IMR-90 (cell line): ENCODE results near the gene SPARC. TPM values are rescaled to one million over a fixed set of nuclear protein-coding genes. Genes with fewer than 3 reads are reported as not detected.

Experiments used
- ATAC-seq: fragments of 200-7000 bp; cut with Tn5 transposase; 2 replicates; pipeline ENCODE4 v1.9.1; 2020; ENCODE audit warnings: low read depth, mild to moderate bottlenecking, moderate library complexity
- BruUV-seq: library from RNA; stranded (reverse); fragments of 400-500 nt; replicated peaks from 2 replicates; lab custom pipeline; 2021; lab: Mats Ljungman, UMichigan
- CTCF ChIA-PET: fragments of 300-600 bp; formaldehyde crosslinking; extraction: SDS; loops from one replicate; lab custom pipeline; 2021; ENCODE audit warnings: antibody characterized with exemption; lab: Yijun Ruan, JAX
- POLR2A ChIA-PET: fragments of 300-600 bp; sonication (Branson Sonifier 250); formaldehyde crosslinking; loops from one replicate; lab custom pipeline; 2022; ENCODE audit warnings: antibody characterized with exemption; ENCODE audit not compliant: unreplicated experiment; lab: Charles Lee
- DNase-seq: peaks from one replicate; pipeline ENCODE4 v3.0.0; 2013
- H2AFZ ChIP-seq: replicated peaks from 2 replicates; pipeline ENCODE3; 2013; ENCODE audit warnings: low read length, mild to moderate bottlenecking; ENCODE audit not compliant: poor library complexity
- H2AK5ac ChIP-seq: 2 replicates; pipeline ENCODE4 v1.6.1; 2013; ENCODE audit warnings: low read depth, low read length, inconsistent platforms
- H2AK9ac ChIP-seq: replicated peaks from 2 replicates; pipeline ENCODE3; 2013; ENCODE audit warnings: mild to moderate bottlenecking, low read depth, low read length, moderate library complexity; ENCODE audit not compliant: poor library complexity
- H2BK120ac ChIP-seq: 2 replicates; pipeline ENCODE4 v1.6.1; 2013; ENCODE audit warnings: low read depth, low read length, inconsistent platforms
- H2BK15ac ChIP-seq: 3 replicates; pipeline ENCODE4 v1.6.1; 2013; ENCODE audit warnings: low read depth, low read length, inconsistent platforms
- H2BK20ac ChIP-seq: 2 replicates; pipeline ENCODE4 v1.6.1; 2013; ENCODE audit warnings: low read depth, mild to moderate bottlenecking, inconsistent platforms, low read length, moderate library complexity
- H2BK5ac ChIP-seq: 2 replicates; pipeline ENCODE4 v1.6.1; 2013; ENCODE audit warnings: mild to moderate bottlenecking, low read depth, low read length, inconsistent platforms; ENCODE audit not compliant: poor library complexity, severe bottlenecking
- H3K14ac ChIP-seq: replicated peaks from 2 replicates; pipeline ENCODE4 v1.6.1; 2013; ENCODE audit warnings: low read depth, low read length, inconsistent platforms
- H3K18ac ChIP-seq: 2 replicates; pipeline ENCODE4 v1.6.1; 2013; ENCODE audit warnings: low read depth, low read length, control low read depth
- H3K23ac ChIP-seq: 2 replicates; pipeline ENCODE4 v1.6.1; 2013; ENCODE audit warnings: low read depth, low read length, inconsistent platforms
- H3K27ac ChIP-seq: 2 replicates; pipeline ENCODE4 v1.5.1; 2013; ENCODE audit warnings: mild to moderate bottlenecking, control low read depth, low read length; ENCODE audit not compliant: insufficient read depth
- H3K27me3 ChIP-seq: 2 replicates; pipeline ENCODE4 v1.6.1; 2013; ENCODE audit warnings: low read length; ENCODE audit not compliant: control insufficient read depth, insufficient read depth
- H3K36me3 ChIP-seq: 2 replicates; pipeline ENCODE4 v1.6.1; 2013; ENCODE audit warnings: low read length, mixed read lengths; ENCODE audit not compliant: control insufficient read depth, insufficient read depth
- H3K4ac ChIP-seq: 2 replicates; pipeline ENCODE4 v1.6.1; 2013; ENCODE audit warnings: low read depth, low read length, inconsistent platforms
- H3K4me1 ChIP-seq: 2 replicates; pipeline ENCODE4 v1.6.1; 2013; ENCODE audit warnings: low read length, mixed read lengths; ENCODE audit not compliant: control insufficient read depth, insufficient read depth
- H3K4me2 ChIP-seq: 2 replicates; pipeline ENCODE4 v1.6.1; 2013; ENCODE audit warnings: low read depth, mild to moderate bottlenecking, control low read depth, low read length, moderate library complexity
- H3K4me3 ChIP-seq: 2 replicates; pipeline ENCODE4 v1.5.1; 2013; ENCODE audit warnings: low read depth, mild to moderate bottlenecking, control low read depth, low read length, moderate library complexity; ENCODE audit not compliant: insufficient read depth
- H3K56ac ChIP-seq: 2 replicates; pipeline ENCODE4 v1.6.1; 2013; ENCODE audit warnings: low read length, inconsistent platforms; ENCODE audit not compliant: insufficient read depth; ENCODE audit errors: extremely low read depth
- H3K79me1 ChIP-seq, 2 experiments: 2 replicates each; pipeline ENCODE4 v1.6.1; 2013; ENCODE audit warnings: low read length in 2 of 2, inconsistent platforms in 1 of 2, low read depth in 1 of 2
- H3K9ac ChIP-seq: 2 replicates; pipeline ENCODE4 v1.6.1; 2013; ENCODE audit warnings: low read depth, low read length, control low read depth
- H3K9me1 ChIP-seq: 2 replicates; pipeline ENCODE4 v1.6.1; 2013; ENCODE audit warnings: low read length, inconsistent platforms; ENCODE audit not compliant: insufficient read depth
- H3K9me3 ChIP-seq: 2 replicates; pipeline ENCODE4 v1.6.1; 2013; ENCODE audit warnings: low read length; ENCODE audit not compliant: control insufficient read depth, insufficient read depth
- H4K20me1 ChIP-seq: 2 replicates; pipeline ENCODE4 v1.6.1; 2013; ENCODE audit warnings: low read length, inconsistent platforms; ENCODE audit not compliant: insufficient read depth
- H4K5ac ChIP-seq: 2 replicates; pipeline ENCODE4 v1.6.1; 2013; ENCODE audit warnings: mild to moderate bottlenecking, low read depth, low read length, control low read depth
- H4K8ac ChIP-seq, 2 experiments: 2 replicates each; pipeline ENCODE4 v1.6.1; 2013; ENCODE audit warnings: low read depth in 2 of 2, low read length in 2 of 2, control low read depth in 1 of 2, inconsistent platforms in 1 of 2
- H4K91ac ChIP-seq: 2 replicates; pipeline ENCODE4 v1.6.1; 2013; ENCODE audit warnings: low read depth, low read length, inconsistent platforms; ENCODE audit not compliant: insufficient read depth
- CEBPB ChIP-seq: IDR thresholded peaks from 2 replicates; pipeline ENCODE4 v1.6.1; 2012; ENCODE audit warnings: low read depth, low read length, improper control_type of control experiment
- FOS ChIP-seq: fragments of 150-350 bp; IDR thresholded peaks from 2 replicates; pipeline ENCODE4 v1.6.1; 2016; ENCODE audit warnings: low read depth, low read length
- MAZ ChIP-seq: IDR thresholded peaks from 2 replicates; pipeline ENCODE4 v1.6.1; 2012; ENCODE audit warnings: low read depth, mild to moderate bottlenecking, low read length, improper control_type of control experiment, moderate library complexity, borderline replicate concordance
- MXI1 ChIP-seq: IDR thresholded peaks from 2 replicates; pipeline ENCODE4 v1.6.1; 2012; ENCODE audit warnings: low read depth, mild to moderate bottlenecking, low read length, moderate library complexity, borderline replicate concordance
- NFE2L2 ChIP-seq: fragments of 150-350 bp; IDR thresholded peaks from 2 replicates; pipeline ENCODE4 v1.6.1; 2016; ENCODE audit warnings: low read depth, mild to moderate bottlenecking, low read length
- POLR2A ChIP-seq: IDR thresholded peaks from 2 replicates; pipeline ENCODE4 v1.6.1; 2012; ENCODE audit warnings: mild to moderate bottlenecking, low read depth, low read length
- WGBS, 2 experiments: methylation state at CpG; one replicate each; pipeline versions ENCODE4 v1.1.5 to v1.1.7; 2013; ENCODE audit warnings: missing lambda C conversion rate in 2 of 2; ENCODE audit not compliant: insufficient read length in 1 of 2; ENCODE audit errors: extremely low coverage in 2 of 2; 5-methylcytosine and 5-hydroxymethylcytosine counted together
- dilution Hi-C: fragments of 300-500 bp; cut with HindIII; formaldehyde crosslinking; loops from one replicate; pipeline ENCODE4 v1.14.3; 2018; ENCODE audit warnings: low sequenced_read_pairs; ENCODE audit not compliant: unreplicated experiment
- in situ Hi-C: fragments of 300-500 bp; cut with MboI; formaldehyde crosslinking; loops from 3 replicates; pipeline ENCODE4 v1.14.3; 2019; ENCODE audit warnings: low sequenced_read_pairs, inconsistent platforms, mixed read lengths
- intact Hi-C: fragments of 100-400 bp; cut with micrococcal nuclease; formaldehyde crosslinking; loops from 2 replicates; pipeline ENCODE4 v1.10.0; 2022
- polyA plus RNA-seq, 3 experiments: library from polyadenylated mRNA; depleted of rRNA; stranded (reverse); fragments of >200 nt; gene quantifications; 2 replicates each; pipeline ENCODE4 v1.2.3, GENCODE V29; 2012; ENCODE audit warnings: low replicate concordance in 1 of 3
- total RNA-seq: library from RNA; depleted of rRNA; stranded (reverse); fragments of >200 nt; gene quantifications from 2 replicates; pipeline ENCODE4 v1.2.3, GENCODE V29; 2012
- TF ChIP-seq, protein P1 (sequence below): fragments of 150-350 bp; IDR thresholded peaks from 2 replicates; pipeline ENCODE4 v1.6.1; 2017; ENCODE audit warnings: mild to moderate bottlenecking, antibody characterized with exemption, low read length, low read depth

Gene SPARC
- total and polyA plus RNA-seq, 2 of the 4 experiments (the other 2 are of a cell fraction), result 1,186 to 4,692 TPM

DNA sequence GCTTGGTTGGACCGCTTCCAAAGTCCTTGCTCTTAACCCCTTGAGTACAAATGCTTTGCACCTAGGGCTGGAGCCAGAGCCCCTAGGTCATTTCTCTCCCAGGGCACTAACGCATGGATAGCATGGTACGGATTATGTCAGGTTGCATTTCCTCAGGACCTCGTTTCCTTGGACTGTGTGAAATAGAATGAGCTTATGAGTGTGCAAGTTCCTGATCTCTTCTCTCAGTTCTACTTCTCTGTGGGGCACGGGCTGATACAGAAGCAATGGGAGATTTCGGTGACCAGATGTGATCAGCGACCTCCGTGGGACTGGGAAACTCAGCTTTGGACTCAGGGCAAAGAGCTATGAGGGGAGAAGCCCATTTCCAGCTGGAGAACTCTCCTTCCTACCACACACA lies 14.2 kb downstream of the SPARC start:
- Histone ChIP-seq H3K56ac (no peak overlapping the region), H4K5ac (no peak overlapping the region), H3K27me3 (no peaks in the 10 kb centered on the region), H3K27ac (peak overlapping the region; percentile 71), H2BK120ac (no peak overlapping the region), H3K9me1 (peaks cover 44% of the 10 kb centered on the region), H3K79me1 (peaks cover 48 to 94% of the 10 kb centered on the region in 2 experiments), H2BK5ac (peak overlapping the region; percentile 78), H2AFZ (no peak overlapping the region), H3K4me2 (no peak overlapping the region), H3K9ac (no peak overlapping the region), H3K4ac (peak overlapping the region; percentile 27; the same call in 1 of the 2 replicates), H2AK9ac (peak overlapping the region; percentile 6), H2AK5ac (no peak overlapping the region), H3K9me3 (no peaks in the 10 kb centered on the region), H4K91ac (no peak overlapping the region), H3K23ac (peak overlapping the region; percentile 59), H3K14ac (peak overlapping the region; percentile 47), H2BK20ac (no peak overlapping the region), H3K36me3 (peaks cover 86% of the 10 kb centered on the region), H2BK15ac (no peak overlapping the region), H3K18ac (no peak overlapping the region), H3K4me3 (no peak overlapping the region), H4K20me1 (peaks cover 100% of the 10 kb centered on the region), H3K4me1 (peaks cover 57% of the 10 kb centered on the region), H4K8ac (0 out of 4 replicates have a peak overlapping the region, but pooled peaks of 1 of the 2 experiments have one; percentile 11)
- dilution Hi-C loops (no loop called here), in situ Hi-C loops (no loop called here), intact Hi-C loops (no loop called here)
- TF ChIP-seq POLR2A (no peak), MXI1 (no peak), NFE2L2 (no peak), CEBPB (no peak), FOS (no peak), MAZ (no peak)
- TF ChIP-seq, protein P1, sequence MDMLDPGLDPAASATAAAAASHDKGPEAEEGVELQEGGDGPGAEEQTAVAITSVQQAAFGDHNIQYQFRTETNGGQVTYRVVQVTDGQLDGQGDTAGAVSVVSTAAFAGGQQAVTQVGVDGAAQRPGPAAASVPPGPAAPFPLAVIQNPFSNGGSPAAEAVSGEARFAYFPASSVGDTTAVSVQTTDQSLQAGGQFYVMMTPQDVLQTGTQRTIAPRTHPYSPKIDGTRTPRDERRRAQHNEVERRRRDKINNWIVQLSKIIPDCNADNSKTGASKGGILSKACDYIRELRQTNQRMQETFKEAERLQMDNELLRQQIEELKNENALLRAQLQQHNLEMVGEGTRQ, result no peak
- DNase-seq (no peak), ATAC-seq (no peak)
- POLR2A ChIA-PET, result interaction anchor here (1.1 to 3.4 kb wide), 3 partner anchors 11 to 15 kb away, joined by 3 to 22 read pairs (median 4); no protein-coding TSS in a partner anchor
- no TSS peak for BruUV-seq
- 89% methylated on average over 1 of the region's 8 CpGs; no CpG with 5 or more reads in 1 of the 2 experiments for whole genome bisulfite sequencing, 2 experiments
- CTCF ChIA-PET, result interaction anchor here (1.2 to 2.4 kb wide), 2 partner anchors 14 to 68 kb away, joined by 3 to 8 read pairs; no protein-coding TSS in a partner anchor
